ENCODE data around the gene DAPK2.

DAPK2 gene

DNA sequence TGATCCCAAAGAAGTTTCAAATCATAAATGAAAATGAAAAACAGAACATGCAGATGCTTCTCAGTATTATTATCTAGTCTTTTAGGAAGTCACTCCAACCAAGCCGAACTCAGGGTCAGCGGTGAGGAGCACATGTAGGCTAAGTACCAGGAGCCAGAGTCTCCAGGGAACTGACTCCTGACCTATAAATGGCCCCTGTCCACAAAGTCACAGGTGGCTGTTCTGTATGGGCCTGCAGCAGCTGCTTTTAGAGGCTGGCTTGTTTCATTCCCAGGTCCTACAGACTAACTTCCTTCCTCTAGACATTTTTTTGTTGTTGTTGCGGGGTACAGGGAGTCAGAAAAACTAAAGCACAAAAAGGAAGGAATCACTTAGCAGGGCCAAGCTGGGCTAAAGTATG lies 54.6 kb downstream of the DAPK2 start:
- TF ChIP-seq, protein P1, sequence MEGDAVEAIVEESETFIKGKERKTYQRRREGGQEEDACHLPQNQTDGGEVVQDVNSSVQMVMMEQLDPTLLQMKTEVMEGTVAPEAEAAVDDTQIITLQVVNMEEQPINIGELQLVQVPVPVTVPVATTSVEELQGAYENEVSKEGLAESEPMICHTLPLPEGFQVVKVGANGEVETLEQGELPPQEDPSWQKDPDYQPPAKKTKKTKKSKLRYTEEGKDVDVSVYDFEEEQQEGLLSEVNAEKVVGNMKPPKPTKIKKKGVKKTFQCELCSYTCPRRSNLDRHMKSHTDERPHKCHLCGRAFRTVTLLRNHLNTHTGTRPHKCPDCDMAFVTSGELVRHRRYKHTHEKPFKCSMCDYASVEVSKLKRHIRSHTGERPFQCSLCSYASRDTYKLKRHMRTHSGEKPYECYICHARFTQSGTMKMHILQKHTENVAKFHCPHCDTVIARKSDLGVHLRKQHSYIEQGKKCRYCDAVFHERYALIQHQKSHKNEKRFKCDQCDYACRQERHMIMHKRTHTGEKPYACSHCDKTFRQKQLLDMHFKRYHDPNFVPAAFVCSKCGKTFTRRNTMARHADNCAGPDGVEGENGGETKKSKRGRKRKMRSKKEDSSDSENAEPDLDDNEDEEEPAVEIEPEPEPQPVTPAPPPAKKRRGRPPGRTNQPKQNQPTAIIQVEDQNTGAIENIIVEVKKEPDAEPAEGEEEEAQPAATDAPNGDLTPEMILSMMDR (IDR thresholded peaks at IDR 0.05; ENCODE audit: low read length, missing control alignments): no peak
- H3K4me3 ChIP-seq (replicated peaks; ENCODE audit: low read depth, low read length): no peak overlapping the region
- DNase-seq (ENCODE audit: low read depth): no peak

DNA sequence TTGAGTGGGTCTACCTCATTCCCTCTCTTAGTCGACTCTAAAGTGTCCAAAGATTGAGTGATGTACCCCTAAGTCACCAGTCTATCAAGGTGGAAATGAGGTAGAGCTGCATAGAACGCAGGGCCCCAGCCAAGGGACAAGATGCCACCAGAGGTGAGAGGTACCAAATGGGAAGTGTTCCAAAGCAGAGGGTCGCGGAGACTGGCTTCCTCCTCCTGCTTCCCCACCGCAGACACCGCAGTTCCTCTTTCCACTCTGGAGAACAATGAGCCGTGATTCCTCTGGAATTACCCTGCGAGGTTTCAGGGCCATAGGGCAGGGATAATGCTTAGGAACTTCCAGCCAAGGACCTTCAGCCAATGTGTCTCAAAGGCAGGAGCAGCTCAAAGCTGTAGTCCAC lies 55.8 kb downstream of the DAPK2 start:
- H3K4me3 ChIP-seq (replicated peaks; ENCODE audit: low read depth, low read length): no peak overlapping the region
- DNase-seq (ENCODE audit: low read depth): no peak
- TF ChIP-seq, protein P1 (IDR thresholded peaks at IDR 0.05; ENCODE audit: low read length, missing control alignments): no peak

DNA sequence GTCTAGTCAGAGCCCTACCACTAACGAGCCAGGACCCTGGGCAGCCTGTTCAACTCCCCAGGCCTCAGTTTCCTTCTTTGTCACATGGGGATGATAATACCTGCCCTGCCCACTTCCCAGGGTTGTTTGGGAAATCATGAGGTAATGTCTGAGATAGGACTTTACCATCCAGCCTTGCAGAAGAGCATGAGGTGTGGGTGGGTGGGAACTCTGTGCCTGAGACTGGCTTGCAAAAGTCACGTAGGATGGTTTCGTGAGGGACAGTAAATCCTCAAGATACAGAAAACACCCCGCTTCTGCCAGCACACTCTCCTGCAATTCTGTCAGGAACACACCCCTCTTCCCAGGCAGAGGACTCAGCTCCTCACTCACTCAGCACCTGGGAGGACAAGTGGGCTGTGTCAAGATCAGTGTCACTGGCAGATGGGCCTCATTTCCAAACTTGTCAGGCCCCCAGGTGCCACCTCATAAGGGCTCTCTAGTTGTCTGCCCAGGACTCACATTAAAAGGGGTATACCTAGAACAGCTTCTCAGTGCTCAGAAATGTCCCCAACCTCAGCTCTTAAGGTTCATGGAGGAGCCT lies 58.4 kb downstream of the DAPK2 start:
- no peak overlapping the region for H3K4me3 ChIP-seq (replicated peaks; ENCODE audit: low read depth, low read length)
- DNase-seq (ENCODE audit: low read depth): no peak
- TF ChIP-seq, protein P1 (IDR thresholded peaks at IDR 0.05; ENCODE audit: low read length, missing control alignments): no peak

DNA sequence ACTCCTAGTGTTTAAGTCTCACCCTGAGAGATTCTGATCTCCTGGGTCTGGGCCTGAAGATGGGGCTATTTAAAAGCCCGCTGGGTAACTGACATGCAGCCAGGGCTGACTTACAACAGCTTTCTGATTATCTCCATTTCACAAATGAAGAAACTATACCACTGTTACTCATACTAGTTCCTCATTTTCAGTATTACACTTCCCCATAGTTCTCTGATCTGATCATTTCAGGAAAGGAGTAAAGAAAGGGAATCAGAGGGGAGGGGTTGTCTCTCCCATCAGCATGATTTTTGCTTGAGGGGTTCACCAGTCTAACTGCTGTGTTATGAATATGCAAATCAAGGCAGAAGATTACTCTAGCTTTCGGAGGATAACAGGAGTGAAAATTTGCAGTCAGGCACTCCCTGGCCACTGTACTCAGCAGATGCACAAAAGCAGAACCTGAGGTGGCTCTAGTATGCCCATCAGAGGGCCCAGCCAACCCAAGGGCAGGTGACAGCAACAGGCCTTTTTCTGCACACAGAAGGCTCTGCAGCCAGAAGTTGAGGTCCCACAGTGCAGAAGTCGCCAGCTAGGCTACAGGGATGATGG lies 59.4 kb downstream of the DAPK2 start:
- TF ChIP-seq, protein P1 (IDR thresholded peaks at IDR 0.05; ENCODE audit: low read length, missing control alignments): no peak
- no peak for DNase-seq (ENCODE audit: low read depth)
- no peak overlapping the region for H3K4me3 ChIP-seq (replicated peaks; ENCODE audit: low read depth, low read length)

DNA sequence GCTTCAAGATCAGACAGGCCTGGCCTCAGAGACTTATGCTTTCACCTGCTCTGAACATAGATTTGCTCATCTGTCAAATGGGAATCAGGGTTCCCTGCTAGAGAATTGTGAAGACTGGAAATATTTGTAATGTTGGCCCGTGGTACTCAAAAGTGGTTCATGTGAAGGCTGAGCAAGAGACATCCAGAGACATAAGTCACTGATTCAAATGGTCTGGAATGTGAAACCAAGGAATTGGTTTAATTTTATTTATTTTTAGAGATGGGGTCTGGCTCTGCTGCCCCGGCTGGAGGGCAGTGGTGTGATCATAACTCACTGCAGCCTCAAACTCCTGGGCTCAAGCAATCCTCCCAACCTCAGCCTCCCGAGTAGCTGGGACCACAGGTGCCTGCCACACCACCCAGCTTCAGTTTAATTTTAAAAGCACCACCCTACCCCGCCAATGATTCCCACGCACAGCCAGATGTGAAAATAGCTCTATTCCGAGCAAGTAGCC lies 60.1 kb downstream of the DAPK2 start:
- DNase-seq (ENCODE audit: low read depth): no peak
- TF ChIP-seq, protein P1 (IDR thresholded peaks at IDR 0.05; ENCODE audit: low read length, missing control alignments): no peak

DNA sequence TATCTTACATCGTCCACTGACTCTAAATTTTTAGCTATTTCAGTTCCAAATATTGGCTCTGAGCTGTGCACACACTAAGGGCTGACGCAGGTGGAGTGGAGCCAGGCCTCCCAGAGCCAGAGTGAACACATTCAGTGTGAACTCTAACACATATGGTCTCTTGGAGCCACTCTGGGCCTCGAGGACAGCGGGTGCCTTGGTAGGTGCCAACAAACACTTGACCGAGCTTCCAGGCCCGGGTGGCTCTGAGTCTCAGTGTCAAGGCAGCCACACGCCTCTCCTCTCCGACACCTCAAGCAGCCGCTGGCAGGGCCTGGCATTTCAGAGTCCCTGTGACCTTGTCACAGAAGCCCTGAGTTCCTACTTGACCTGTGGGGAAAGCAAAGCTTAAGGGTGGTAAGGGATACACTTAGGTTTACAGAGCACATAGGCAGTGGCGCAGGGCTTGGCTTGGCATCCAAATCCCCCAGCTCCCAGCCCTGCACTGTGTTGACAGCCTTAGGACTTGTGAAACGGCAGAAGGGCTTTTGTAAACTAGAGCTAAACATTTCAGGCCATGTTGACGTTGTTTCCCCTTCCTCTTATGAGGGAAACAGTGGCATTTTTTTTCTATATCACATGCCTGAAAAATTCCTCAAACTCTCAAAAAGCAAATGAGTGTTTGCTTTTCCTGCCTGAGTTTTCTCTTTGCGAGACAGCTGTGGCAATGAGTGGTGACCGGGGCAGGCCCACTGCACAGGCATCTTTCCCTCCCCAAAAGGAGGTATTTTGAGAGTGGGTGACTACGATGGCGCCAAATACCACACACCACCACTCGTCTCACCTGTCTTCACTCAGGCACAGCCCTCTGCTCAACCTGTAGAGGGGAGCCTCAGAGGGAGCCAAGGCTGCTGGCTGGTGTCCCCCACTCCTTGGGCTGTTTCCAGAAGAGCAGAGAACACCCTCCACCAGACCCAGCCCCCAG lies 60.8 kb downstream of the DAPK2 start:
- TF ChIP-seq, protein P1 (IDR thresholded peaks at IDR 0.05; ENCODE audit: low read length, missing control alignments): no peak

More for the DNA sequence above, 60.1 kb downstream of the DAPK2 start:
- H3K4me3 ChIP-seq (replicated peaks; ENCODE audit: low read depth, low read length): no peak overlapping the region

More for the DNA sequence above, 60.8 kb downstream of the DAPK2 start:
- no peak for DNase-seq (ENCODE audit: low read depth)
- H3K4me3 ChIP-seq (replicated peaks; ENCODE audit: low read depth, low read length): no peak overlapping the region
